ENCODE data around the gene ASNS.

ASNS gene

DNA sequence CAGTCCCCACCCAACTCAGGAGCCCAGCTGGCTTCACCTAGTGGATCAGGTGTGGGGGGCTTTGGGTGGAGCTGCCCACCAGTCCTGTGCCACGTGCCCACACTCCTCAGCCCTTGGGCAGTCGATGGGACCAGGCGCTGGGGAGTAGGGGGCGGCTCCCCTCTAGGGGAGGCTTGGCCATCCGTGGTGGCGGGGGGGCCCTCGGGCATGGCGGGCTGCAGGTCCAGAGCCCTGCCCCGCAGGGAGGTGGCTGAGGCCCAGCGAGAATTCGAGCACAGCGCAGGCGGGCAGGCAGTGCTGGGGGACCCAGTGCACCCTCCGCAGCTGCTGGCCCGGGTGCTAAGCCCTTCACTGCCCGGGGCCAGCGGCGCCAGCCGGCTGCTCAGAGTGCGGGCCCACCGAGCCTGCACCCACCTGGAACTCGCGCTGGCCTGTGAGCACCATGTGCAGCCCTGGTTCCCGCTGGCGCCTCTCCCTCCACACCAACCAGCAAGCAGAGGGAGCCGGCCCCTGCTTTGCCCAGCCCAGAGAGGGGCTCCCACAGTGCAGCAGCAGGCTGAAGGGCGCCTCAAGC is 29.3 kb downstream of the ASNS start:
- no peak for DNase-seq (ENCODE audit: low read depth)

DNA sequence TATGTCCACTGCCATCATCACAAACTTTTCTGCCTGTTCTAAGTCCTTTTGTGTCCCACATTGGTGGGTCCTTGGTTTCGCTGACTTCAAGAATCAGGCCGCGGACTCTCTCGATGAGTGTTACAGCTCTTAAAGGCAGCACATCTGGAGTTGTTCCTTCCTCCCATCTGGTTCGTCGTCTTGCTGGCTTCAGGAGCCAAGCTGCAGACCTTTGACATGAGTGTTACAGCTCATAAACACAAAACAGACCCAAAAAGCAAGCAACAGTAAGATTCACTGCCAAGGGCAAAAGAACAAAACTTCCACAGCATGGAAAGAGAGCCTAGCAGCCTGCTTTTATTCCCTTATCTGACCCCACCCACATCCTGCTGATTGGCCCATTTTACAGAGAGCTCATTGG is 30.2 kb downstream of the ASNS start:
- DNase-seq (ENCODE audit: low read depth) = no peak

DNA sequence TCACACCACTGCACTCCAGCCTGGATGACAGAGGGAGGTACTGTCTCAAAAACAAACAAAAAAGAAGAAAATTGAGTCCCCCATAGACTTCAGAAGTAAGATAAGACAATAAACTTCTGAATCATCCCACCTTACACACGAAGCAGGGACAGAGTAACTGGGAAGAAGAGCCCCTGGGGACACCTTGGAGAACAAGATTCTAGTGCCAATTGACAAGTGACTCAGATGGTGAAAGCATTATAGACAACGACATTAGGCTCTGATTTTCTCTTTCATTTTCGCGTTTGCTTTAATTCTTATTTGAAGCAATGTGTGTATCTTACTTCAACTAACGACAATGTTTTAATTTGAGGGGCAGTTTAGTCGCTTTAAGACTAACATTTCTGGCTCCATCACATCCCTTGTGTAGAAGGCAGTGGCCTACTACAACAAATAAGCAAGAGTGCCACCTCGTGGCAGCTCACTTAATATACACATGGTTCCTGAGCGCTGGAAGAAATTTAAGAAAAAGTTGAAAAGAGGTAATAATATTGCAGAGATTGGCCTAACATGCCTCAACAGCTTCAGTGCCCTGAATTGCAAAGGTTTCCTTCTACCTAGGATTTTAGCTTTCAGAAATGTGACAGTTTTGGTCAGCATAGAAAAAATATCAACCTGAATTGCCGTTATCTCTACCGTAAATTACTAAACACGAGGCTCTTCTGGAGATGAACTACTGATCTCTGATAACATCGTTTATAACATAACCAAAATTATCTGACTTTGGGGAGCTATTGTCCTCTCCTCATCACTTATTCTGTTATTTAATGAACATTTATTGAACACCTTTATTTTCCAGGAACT is 36.7 kb downstream of the ASNS start:
- peak; percentile 67 for DNase-seq (ENCODE audit: low read depth)

DNA sequence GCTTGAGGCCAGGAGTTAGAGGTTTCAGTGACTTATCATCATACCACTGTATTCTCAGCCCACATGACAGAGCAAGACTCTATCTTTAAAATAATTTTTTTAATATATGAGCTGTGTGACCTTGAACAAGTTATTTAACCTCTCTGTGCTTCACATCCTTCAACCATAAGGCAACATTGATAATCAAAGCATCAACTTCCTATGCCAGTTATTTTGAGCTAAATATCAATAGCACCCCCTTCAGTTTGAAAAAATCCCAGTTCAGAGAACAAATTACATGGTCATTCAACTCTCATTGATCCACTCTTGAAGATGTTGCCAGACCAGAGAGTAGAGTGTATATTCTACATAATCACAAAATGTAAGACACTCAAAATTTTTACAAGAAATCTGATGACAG is 53.0 kb downstream of the ASNS start:
- DNase-seq (ENCODE audit: low read depth) = no peak

DNA sequence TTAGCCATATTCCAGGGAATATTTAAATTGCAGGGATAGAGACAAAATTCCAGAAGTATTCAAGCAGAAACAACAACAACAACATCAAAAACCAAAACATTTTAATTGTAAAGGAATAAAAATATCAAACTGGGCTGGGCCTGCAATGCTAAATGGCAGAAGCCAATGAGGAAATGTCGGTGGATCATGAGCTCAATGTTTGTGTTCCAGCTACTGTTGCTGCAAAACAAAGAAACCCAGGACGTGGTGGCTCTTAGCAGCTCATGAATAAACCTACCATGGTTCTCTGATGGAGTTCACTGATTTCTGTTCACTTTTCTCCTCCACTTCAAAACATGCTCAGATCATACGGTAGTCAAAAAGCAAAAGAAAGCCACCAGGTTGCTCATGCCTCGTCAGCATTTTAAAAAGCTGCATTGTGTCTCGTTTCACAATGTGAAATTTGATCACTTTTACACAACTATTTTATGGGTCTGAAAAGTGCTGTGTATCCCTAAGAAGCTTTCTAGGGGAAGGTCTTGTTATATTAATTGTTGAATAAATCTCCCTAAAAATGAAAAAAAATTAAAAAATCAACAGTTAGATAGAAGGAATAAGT is 54.0 kb downstream of the ASNS start:
- DNase-seq (ENCODE audit: low read depth) = no peak
